ENCODE data around the gene DEFB131A.
"Not testable (repeated sequence)": the region's sequence is repeated elsewhere in the genome, so short reads cannot be mapped to it uniquely, and the experiment has no call there.

DNA sequence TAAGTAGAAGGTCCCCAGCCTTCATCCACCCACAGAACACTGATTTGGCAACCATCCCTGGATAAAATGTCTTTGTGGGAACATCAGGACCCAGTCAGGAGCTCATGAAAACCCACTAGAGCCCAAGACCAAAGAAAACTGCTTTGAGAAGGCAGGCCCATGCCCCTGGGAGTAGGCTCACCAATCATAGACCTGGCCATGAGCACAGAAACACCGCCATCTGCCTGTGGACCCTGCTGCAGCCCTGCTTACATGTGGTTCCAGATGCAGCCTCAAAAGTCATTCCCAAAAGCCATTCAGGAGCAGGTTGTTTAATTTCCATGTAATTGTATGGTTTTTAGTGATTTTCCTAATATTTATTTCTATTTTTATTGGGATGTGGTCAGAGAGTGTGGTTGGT, 10.9 kb upstream of the DEFB131A start:
- TF ChIP-seq, protein P1, sequence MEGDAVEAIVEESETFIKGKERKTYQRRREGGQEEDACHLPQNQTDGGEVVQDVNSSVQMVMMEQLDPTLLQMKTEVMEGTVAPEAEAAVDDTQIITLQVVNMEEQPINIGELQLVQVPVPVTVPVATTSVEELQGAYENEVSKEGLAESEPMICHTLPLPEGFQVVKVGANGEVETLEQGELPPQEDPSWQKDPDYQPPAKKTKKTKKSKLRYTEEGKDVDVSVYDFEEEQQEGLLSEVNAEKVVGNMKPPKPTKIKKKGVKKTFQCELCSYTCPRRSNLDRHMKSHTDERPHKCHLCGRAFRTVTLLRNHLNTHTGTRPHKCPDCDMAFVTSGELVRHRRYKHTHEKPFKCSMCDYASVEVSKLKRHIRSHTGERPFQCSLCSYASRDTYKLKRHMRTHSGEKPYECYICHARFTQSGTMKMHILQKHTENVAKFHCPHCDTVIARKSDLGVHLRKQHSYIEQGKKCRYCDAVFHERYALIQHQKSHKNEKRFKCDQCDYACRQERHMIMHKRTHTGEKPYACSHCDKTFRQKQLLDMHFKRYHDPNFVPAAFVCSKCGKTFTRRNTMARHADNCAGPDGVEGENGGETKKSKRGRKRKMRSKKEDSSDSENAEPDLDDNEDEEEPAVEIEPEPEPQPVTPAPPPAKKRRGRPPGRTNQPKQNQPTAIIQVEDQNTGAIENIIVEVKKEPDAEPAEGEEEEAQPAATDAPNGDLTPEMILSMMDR (IDR thresholded peaks at IDR 0.05), result not testable (repeated sequence)
- TF ChIP-seq POLR2A (IDR thresholded peaks at IDR 0.05), result not testable (repeated sequence)
